Measurements from ENCODE around the gene GPD2. TPM values are rescaled to one million over a fixed set of nuclear protein-coding genes. Genes with fewer than 3 reads are reported as not detected.

The GPD2 gene
- total RNA-seq, 4 donors from 2014 or later = 19.5 to 26.0 (median 22.5) TPM

DNA sequence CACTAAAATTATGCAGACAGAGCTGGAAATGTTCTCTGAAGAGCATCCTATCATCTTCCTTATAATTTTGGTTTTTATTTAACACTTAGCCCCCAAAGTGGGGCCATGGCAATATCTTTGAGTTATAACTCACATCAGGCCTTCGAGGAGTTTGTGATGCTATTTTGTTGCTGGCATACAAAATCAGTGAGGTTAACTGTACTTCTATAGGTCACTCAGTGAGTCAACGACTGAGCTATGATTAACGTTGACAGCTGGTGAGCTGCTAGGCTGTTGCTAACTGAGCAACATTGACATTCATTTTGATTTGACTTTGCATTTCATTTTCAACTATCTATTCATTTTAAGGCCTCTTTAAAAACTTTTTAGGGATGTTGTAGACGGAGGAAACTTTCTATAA is 50.0 kb downstream of the GPD2 start:
- H3K36me3 ChIP-seq = no peaks in the 10 kb centered on the region
- no peak overlapping the region for H3K27ac ChIP-seq (replicated peaks in 1 of 4)
- H3K9me3 ChIP-seq = no peaks in the 10 kb centered on the region
- WGBS = 80% methylated on average over 4 of the region's 4 CpGs
- H3K4me1 ChIP-seq = peaks cover 0 to 4% (median 3%) of the 10 kb centered on the region in 4 donors
- intact Hi-C loops (cut with DNase I) = no loop called here
- H3K4me3 ChIP-seq = no peak overlapping the region
- no peaks in the 10 kb centered on the region for H3K27me3 ChIP-seq
- no peak for DNase-seq (ENCODE audit: extremely low spot score)
- TF ChIP-seq POLR2AphosphoS5 (IDR thresholded peaks at IDR 0.05) (no peak), CTCF (IDR thresholded peaks at IDR 0.05) (no peak), EP300 (IDR thresholded peaks at IDR 0.05) (no peak), POLR2A (IDR thresholded peaks at IDR 0.05; ENCODE audit: low read depth) (no peak)

DNA sequence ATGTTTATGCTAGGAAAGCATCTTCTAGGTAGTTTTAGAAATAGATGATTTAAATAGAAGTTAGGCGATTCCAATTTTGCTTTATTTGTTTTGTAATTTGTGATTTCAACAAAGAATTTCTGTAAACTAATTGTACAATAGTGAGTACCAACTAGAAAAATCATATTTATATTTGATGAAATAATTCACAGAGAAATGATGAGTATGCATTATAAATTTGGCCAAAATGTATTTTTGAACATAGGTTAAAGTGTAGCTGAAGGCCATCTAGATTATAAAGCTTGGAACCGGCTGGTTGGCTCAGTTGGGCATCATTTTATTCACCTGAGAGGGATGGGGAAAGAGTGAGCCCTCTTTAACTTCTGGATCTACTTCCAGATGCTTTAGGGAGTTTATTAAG is 50.4 kb downstream of the GPD2 start:
- intact Hi-C loops (cut with DNase I) = no loop called here
- Histone ChIP-seq H3K36me3 (no peaks in the 10 kb centered on the region), H3K27me3 (no peaks in the 10 kb centered on the region), H3K4me3 (no peak overlapping the region), H3K4me1 (peaks cover 0 to 7% (median 4%) of the 10 kb centered on the region in 4 donors), H3K27ac (replicated peaks in 1 of 4) (no peak overlapping the region), H3K9me3 (no peaks in the 10 kb centered on the region)
- TF ChIP-seq EP300 (IDR thresholded peaks at IDR 0.05) (no peak), POLR2AphosphoS5 (IDR thresholded peaks at IDR 0.05) (no peak), POLR2A (IDR thresholded peaks at IDR 0.05; ENCODE audit: low read depth) (no peak), CTCF (IDR thresholded peaks at IDR 0.05) (no peak)
- WGBS = 97% methylated on average over 2 of the region's 2 CpGs
- DNase-seq (ENCODE audit: extremely low spot score) = no peak

DNA sequence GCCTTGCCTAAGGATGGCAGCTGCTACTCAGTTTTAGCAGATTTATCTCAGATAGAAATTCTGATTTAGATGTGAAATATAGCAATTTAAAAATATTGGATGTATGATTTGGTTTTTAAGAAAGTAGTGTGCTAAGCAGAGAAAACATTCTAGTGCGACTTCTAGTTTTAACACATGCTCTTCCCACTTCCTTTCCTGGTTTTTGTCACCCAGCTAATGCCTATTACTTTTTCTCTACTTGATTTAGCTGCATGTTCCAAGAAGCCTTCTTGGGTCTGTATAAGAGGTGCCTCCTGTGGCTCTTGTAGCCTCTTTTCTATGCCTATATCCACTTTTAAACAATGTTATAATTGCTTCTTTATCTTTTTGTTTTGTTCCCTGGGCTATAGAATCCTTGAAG is 53.0 kb downstream of the GPD2 start:
- H3K27me3 ChIP-seq = no peaks in the 10 kb centered on the region
- intact Hi-C loops (cut with DNase I) = no loop called here
- H3K27ac ChIP-seq (replicated peaks in 1 of 4) = no peak overlapping the region
- H3K4me3 ChIP-seq = no peak overlapping the region
- H3K36me3 ChIP-seq = no peaks in the 10 kb centered on the region
- 97% methylated on average over 1 of the region's 1 CpG for WGBS
- no peak for DNase-seq (ENCODE audit: extremely low spot score)
- no peak for TF ChIP-seq EP300 (IDR thresholded peaks at IDR 0.05)
- no peak for TF ChIP-seq CTCF (IDR thresholded peaks at IDR 0.05)
- no peak for TF ChIP-seq POLR2AphosphoS5 (IDR thresholded peaks at IDR 0.05)
- TF ChIP-seq POLR2A (IDR thresholded peaks at IDR 0.05; ENCODE audit: low read depth) = no peak
- H3K9me3 ChIP-seq = no peaks in the 10 kb centered on the region
- peaks cover 0 to 7% (median 4%) of the 10 kb centered on the region in 4 donors for H3K4me1 ChIP-seq

- Histone ChIP-seq H3K4me3 (no peak overlapping the region), H3K27ac (replicated peaks in 1 of 4) (no peak overlapping the region), H3K36me3 (no peaks in the 10 kb centered on the region), H3K4me1 (peaks cover 0 to 7% (median 4%) of the 10 kb centered on the region in 4 donors), H3K27me3 (no peaks in the 10 kb centered on the region), H3K9me3 (no peaks in the 10 kb centered on the region)
- TF ChIP-seq POLR2AphosphoS5 (IDR thresholded peaks at IDR 0.05) = no peak
- TF ChIP-seq CTCF (IDR thresholded peaks at IDR 0.05) = no peak
- TF ChIP-seq POLR2A (IDR thresholded peaks at IDR 0.05; ENCODE audit: low read depth) = no peak
- no peak for TF ChIP-seq EP300 (IDR thresholded peaks at IDR 0.05)
- intact Hi-C loops (cut with DNase I) = no loop called here
- 82% methylated on average over 5 of the region's 6 CpGs for WGBS
- DNase-seq (ENCODE audit: extremely low spot score) = no peak
These were observed 53.7 kb downstream of the GPD2 start for GRCh38 chr2:156489750-156490465.

- DNase-seq (ENCODE audit: extremely low spot score) = no peak
- intact Hi-C loops (cut with DNase I) = no loop called here
- Histone ChIP-seq H3K4me3 (no peak overlapping the region), H3K27me3 (no peaks in the 10 kb centered on the region), H3K4me1 (peaks cover 0 to 7% (median 4%) of the 10 kb centered on the region in 4 donors), H3K9me3 (no peaks in the 10 kb centered on the region), H3K27ac (replicated peaks in 1 of 4) (no peak overlapping the region), H3K36me3 (no peaks in the 10 kb centered on the region)
- TF ChIP-seq CTCF (IDR thresholded peaks at IDR 0.05) = no peak
- TF ChIP-seq POLR2A (IDR thresholded peaks at IDR 0.05; ENCODE audit: low read depth) = no peak
- TF ChIP-seq EP300 (IDR thresholded peaks at IDR 0.05) = no peak
- no peak for TF ChIP-seq POLR2AphosphoS5 (IDR thresholded peaks at IDR 0.05)
- 84% methylated on average over 1 of the region's 1 CpG for WGBS
These were observed 54.3 kb downstream of the GPD2 start for GRCh38 chr2:156490466-156490840.
